NCI-H774 (cell line): Measurements from ENCODE around the gene BRINP1.
A peak's percentile ranks its signal among the peaks of the same experiment; 100 is the strongest.
"Not testable (repeated sequence)": the region's sequence is repeated elsewhere in the genome, so short reads cannot be mapped to it uniquely, and the experiment has no call there.

Experiments used
- DNase-seq: peaks from one replicate; lab custom pipeline; 2025; lab: John Stamatoyannopoulos, UW

The BRINP1 gene

DNA sequence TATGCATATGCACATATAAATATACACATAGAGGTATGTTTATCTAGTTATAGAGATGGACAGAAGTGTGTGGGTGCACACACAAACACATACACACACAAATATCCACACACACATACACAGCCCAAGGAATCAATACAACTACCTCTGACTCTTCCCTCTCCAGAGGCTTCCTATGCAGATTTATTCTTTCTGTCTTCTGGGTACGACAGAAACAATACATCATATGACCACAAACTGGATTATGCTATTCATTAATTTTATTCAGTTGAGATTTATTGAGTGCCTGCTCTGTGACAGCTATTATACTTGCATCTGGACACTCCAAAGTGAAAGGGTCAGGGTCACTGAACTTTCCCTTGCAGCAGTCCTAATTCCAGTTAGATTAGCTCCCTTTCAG, 155.8 kb downstream of the BRINP1 start:
- DNase-seq, result no peak

DNA sequence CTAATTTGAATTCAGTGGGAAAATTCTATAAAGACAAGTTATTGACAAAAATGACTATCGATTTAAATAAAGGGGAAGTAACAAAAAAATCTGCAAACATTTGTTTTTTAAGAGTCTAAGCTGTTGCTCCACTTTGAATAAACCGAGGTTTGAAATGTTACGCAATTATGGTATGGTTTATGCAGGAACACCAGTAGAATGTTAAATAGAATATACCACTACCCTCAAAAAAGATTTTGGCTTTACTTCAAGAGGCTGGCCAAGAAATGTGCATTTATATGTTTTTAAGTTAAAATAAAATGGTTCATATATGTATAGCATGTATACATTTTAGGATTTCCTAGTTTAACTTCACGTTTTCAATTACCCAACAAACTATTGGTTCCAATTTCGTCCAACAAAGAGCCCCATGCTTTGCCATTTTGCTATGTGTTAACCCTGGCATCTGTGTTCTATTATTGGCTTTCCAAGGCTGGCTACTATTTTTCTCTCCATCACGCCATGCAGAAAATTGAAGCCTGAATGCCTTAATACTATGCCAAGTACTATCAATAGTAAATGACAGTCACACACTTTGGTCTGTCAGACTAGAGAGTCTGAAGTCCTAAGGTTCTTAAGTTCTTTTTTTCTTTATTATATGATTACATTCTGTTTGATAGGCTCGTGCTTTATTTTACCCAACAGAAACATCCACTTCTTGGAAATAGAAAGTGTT, 171.2 kb downstream of the BRINP1 start:
- no peak for DNase-seq

DNA sequence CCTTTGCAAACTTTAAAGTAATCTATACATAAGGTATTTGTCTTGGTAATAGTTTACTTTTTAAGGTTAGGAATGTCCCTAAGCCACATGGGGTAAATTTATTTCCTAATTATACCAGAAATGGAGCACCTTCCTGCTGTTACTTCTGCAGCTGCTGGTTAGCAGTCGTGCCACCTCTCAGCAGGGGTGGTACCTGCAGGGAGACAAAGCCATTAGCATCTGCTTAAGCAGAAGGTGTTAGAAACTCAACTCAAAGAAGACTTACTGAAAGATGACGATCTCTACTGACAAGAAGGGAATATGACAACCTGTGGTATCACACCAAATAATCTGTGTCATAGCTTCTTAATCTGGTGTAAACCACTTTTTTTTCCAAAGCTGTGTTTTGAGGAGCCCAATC, 173.7 kb downstream of the BRINP1 start:
- DNase-seq, result no peak

DNA sequence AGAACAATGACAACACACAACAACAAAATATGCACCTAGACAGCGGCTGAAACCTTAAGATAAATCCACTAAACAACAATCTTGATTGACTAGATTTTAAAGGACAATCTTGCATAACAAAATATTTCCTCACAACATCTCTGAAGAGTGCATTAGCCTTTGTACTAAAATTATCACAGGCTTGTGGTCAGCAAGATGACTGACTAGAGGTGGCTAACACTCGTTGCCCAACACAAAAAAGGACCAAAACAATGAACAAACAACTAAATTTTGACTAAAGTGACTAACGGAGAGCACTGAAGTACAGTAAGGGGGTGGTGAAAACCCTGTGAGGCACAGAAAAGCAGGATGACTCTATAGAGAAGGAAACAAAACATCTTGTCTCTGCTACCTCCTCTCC, 183.9 kb downstream of the BRINP1 start:
- no peak for DNase-seq

DNA sequence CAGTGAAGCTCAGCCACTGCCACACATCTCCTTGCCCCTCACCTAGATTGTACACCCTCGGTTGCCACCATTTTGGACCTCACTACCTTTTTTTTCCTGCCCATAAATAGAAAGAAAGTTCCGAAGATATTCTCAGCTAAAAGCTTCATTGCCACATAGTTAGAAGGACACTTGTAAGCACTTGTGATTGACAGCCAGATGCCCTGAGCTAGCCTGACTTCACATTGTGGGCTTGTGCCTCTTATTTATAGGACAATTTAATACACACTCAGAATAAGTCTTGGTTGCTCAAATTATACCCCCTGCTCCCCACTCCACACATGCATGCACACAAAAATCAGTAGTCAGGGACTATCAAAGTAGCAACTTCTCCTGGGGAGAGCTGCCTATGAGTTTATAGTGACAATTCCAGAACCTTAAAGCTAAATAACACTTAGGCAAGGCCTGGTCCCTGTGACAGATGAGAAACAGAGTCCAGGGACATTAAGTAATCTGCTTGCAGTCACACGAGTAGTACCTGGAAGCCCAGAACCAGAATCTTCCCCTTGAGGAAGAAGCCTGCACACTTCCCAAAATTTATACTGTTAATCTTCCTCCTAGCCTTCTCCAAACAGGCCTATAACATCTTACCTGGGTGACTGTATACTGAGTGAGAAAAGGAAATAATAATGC, 184.8 kb downstream of the BRINP1 start:
- no peak for DNase-seq

DNA sequence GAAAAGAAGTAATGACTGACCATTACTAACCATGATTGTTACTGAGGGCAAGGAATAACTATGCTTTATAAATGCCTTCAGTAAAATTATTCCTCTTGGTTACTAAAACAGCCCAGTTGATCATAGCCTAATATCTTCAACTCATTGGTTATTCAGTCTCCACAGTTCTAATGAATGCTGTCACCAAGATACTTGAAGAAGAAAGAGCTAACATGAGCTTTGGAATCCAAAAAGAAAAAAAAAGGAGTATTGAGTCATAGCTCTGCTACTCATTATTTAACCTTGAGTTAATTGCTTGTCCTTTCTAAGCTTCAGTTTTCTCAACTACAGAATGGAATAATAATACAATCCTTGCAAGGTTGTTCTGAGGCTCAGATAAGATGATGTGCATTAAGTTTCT, 187.7 kb downstream of the BRINP1 start:
- no peak for DNase-seq

DNA sequence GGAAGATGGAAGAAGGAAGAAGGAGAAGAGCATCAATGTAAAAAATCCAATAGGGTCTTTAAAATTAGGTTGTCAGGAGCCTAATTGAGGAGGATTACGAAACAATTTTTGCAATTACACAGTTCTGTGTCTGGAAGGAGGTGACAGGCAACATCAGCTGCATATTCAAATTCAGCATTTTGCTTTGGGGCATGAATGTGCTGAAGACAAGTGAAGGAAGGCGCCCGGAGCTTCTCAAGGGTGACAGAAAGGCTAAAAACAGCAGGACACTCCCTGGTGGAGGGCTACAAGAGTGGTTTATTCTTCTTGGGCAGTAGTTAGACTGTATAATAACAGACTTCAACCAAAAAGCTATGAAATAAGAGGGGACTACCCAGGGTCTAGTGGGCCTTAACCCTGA, 188.3 kb downstream of the BRINP1 start:
- DNase-seq, result no peak

DNA sequence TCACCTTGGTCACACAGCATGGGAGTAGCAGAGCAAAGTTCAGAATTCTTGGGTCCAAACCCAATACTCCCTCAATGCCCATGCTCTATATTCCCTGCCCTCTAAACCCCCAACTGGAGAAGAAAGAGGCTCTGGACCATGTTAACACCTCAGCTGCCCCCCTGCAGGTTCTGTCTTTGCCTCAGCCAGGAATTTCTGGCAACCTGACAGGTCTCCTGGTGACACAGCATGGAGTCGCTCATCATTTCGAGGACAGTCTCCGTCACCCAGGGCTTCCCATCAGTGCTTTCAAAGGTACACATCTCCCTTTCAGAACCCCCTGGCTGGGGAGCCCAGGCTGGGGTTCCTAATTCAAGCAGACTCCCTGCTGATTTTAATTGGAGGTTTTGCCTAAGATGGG, 189.5 kb downstream of the BRINP1 start:
- DNase-seq, result no peak

DNA sequence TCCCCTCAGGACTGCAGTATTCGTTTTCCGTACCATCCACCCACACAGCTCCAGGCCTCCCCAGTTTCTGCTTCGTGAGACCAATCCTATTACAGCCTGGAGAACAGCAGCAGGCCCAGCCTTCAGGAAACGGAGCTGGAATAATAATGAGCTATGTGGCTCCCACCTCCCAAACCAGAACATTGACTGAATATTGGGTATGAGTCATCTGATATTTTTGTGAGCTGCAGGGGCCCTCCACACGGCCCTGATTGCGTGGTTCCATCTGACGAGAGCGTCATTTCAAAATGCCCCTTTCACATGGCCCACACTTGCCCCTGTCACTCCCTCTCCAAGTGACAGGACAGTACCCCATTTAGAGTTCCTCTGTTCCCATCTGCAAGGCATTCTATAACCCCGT, 192.0 kb downstream of the BRINP1 start:
- DNase-seq, result no peak

DNA sequence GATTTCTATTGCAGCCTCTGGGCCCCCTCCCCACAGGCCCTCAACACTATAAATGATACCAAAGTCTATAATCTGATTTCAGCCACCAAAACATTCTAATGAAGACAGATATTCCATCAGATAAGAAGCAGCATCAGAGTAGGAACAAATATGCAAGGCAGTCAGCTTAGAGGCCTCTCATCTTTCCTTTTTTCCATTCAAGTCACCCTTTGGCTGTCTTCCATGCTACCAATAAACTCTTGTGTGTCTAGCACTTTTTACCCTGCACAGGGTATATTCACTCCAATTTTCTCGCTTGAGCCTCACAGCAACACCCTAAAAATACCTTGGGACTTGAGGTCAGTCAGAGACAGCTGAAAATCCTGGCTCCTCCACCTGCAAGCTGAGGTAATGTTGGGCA, 193.7 kb downstream of the BRINP1 start:
- DNase-seq, result no peak

DNA sequence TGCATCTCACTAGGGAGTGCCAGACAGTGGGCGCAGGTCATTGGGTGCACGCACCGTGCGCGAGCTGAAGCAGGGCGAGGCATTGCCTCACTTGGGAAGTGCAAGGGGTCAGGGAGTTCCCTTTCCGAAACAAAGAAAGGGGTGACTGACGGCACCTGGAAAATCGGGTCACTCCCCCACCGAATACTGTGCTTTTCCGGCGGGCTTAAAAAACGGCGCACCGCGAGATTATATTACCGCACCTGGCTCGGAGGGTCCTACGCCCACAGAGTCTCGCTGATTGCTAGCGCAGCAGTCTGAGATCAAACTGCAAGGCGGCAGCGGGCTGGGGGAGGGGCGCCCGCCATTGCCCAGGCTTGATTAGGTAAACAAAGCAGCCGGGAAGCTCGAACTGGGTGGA, 200.0 kb downstream of the BRINP1 start:
- not testable (repeated sequence) for DNase-seq

DNA sequence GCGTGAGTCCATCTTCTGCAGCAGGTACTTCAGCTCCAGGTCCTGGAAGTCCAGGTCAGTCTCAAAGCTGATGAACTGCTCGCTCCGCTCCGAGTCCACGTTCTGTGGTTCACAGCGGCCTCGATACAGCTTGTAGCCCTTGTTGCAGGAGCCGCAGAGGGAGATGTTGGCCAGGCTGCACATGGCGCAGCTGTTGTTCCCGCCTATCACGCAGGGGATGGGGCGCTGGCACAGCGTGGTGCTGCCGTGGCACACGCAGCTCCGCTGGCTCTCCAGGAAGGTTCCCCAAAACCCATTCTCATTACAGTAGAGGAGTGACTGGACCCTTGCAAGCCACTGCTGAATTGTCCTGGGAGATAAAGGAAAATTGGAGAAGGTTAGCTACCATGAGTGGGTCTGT, 201.4 kb downstream of the BRINP1 start:
- DNase-seq, result no peak

DNA sequence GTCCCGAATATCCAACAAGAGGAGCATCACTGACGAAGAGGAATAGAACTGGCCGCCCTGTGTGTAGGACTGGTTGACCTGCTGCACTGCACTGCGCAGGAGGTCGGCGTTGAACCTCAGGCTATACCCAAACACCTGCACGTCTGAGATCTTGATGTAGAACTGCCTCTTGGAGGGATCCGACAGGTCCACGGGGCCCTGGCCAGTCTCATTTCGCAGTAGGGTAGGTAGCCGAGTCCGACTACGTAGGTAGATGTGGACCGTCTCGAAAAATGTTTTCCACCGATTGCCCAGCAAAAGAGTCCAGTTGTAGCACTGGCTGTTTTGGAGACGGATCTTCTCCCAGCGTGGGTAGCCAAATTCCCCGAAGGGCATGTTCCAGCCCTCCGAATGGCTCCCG, 202.0 kb downstream of the BRINP1 start:
- no peak for DNase-seq

DNA sequence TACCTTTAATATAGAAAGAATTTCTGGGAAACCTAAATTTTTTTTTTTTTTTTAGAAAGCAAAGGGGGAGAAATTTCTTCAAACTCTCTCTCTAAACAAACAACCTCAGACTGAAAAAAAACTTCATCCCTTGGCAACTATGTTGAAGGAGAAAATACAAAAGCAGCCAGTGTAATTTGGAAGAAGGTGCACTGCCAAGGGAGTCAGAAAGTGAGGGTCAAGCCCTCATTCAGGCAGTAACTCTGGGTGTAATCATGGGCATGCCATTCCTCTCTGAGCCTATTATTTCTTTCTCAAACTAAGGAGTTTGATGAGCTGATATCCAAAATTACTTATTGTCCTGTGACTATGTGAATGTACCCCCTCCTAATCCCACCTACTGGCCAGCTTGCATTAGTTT, 203.1 kb downstream of the BRINP1 start:
- DNase-seq, result no peak

DNA sequence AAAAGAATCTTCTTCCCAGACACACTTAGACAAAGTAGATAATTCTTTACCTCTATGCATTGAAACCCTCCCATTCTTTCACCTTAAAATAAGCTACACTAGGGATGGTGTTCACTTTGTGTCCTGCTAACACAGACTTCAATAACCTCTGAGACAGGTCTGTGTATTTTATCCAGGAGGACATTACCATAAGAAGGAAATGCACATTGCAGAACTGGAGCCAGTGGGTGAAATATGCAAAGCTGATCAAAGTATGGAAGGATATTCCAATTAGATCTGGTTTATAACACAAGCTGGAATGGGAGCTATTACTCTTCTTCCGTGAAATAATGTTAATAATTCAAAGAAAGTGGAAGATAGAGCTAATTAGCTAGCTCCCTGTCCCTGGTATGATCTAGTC, 204.1 kb downstream of the BRINP1 start:
- no peak for DNase-seq

DNA sequence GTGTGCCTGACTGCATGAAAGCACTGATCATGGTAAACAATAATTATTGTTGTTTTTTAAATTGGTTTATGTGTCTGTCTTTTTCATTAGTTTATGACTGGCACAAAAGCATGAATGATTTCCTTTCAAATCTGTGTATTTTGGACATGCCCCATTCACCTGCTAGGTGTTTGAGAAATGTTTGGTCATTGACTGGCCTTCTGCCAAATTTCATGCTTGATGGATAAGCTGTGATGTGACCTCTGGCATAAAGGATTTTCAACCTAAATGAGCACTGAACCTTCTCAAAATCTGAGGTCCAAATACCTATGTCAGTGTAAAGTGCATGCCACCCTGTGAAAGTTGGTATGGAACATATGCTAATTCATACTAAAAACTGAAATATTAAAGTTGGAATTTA, 204.5 kb downstream of the BRINP1 start:
- DNase-seq, result peak; percentile 85

DNA sequence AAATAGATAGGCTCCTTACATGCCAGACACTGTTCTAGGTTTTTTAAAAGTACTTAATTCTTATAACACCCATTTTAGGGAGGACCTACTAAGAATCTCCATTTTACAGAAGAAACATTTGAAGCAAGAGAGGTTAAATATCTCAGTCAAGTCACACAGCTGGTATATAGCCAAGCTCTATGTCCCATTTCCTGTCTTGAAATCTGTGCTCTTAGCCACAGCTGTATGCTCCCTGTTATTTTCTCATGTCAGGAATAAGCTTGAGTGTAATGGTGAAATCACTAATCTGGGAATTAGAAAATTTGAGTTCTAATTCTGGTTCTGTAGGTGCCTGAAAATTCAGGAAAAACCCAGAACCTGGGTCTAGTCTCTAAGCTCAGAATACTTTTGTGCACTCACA, 208.7 kb downstream of the BRINP1 start:
- no peak for DNase-seq

DNA sequence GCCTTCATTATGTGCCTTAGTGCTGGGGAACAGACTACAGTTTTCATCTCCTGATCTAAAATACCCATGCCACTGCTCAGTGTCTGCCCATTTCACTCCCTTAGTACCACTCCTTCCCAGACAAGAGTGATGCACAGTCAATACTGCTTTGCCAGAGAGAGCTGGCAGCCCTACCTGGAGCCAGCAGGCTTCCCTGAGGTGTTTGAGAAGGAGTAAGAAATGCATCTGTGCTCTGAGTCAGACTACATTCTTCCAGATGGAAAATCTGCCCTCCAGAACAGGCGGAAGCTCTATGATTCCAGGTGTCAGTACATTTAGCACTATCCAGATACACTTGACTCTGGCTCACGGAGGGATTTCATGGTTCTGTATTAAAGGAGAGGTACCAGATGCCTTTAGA, 209.8 kb downstream of the BRINP1 start:
- no peak for DNase-seq

DNA sequence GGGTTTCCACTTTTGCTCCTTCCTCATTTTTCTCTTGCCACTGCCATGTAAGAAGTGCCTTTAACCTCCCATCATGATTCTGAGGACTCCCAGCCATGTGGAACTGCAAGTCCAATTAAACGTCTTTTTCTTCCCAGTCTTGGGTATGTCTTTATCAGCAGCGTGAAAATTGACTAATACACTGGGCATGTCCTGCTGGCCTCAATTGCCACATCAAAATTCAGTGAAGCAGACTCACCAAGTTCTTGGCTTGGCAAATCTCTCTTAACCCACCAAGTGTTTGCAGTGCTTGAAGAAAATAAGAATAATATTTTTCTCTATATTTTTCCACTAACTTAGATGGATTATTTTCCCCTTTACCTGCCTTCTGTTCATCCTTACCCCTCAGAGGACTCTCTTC, 212.0 kb downstream of the BRINP1 start:
- DNase-seq, result no peak

DNA sequence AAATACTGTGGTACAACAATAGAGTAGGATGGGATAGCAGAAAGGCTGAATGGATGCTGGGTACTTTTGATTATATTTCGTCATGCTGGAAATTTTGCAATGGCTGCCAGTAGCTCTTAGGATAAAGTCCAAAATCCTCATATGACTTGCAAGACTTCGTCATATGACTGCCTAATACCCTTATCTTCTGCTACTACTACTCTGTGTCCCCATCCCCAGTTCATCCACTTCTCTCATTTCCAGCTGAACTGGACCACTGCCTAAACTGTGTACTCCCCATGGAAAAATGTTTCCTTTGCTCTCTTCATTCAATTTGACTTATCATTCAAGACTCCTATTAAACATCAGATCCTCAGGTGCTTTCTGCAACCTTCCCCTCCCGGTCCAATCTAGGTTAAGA, 212.9 kb downstream of the BRINP1 start:
- no peak for DNase-seq

DNA sequence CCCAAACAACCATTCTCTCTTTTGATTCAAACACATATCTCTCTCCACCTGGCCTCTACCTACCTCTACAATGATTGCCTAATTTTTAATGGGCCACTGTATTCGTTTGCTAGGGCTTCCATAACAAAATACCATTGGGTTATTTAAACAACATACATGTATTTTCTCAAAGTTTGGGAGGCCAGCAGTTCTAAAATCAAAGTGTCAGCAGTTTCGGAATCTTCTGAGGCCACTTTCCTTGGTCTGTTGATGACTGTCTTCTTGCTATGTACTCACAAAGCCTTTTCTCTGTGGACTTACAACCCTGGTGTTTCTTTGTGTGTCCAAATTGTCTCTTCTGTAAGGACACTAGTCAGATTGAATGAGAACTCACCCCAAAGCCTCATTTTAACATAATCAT, 214.7 kb downstream of the BRINP1 start:
- no peak for DNase-seq

DNA sequence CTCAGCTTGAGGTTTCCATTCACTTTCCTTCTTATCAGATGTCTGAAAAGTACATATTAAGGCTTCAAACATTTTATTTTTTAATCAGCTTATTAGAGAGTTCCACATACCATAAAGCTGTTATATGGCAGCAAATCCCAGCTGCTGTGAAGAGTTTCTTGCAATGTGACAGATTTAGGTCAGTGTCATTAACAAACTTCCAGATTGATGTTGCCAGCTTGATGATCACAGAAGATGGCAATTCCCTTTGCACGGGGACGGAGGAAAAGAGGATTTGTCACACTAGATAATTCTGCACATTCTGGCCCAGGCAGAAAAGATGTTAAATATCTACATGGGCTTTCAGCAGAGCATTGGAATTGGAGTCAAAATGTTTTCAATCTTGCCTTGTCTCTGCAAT, 215.8 kb downstream of the BRINP1 start:
- DNase-seq, result no peak

DNA sequence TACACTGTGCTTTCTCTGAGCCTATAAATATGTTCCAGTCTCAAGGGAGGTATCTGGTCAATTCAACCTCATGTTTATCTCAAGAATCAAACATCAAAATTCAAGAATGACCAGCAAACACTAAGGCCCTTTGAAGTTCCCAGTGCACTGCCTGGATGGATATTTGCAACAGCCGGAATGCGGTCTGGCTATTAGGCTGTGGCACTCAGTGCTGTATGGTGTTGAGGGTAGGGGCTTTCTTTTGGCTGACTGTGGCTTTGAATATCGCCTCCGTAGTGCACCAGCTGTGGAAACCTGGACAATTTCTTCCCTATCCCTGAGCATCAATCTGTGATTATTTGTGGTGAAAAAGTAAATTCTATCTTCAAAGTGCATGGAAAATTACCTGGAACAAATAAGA, 220.4 kb downstream of the BRINP1 start:
- DNase-seq, result no peak

DNA sequence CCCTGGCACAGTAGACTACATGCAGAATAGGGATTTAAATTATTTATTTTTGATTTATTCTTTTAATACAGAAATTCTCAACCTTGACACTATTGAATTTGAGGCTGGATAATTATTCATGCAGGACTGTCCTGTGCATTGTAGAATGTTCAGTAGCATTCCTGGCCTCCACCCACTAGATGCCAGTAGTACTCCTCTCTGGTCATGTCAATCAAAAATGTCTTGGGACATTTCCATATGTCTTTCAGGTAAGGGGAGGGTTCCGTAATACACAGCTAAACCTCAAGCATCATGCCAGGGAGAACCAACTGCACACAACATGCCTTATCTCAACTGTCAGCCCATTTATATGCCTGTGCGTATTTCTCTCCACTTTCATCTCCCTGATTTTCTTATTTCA, 231.8 kb downstream of the BRINP1 start:
- no peak for DNase-seq
